ENCODE measurements around the gene CACNA2D1. TPM values are rescaled to one million over a fixed set of nuclear protein-coding genes. Genes with fewer than 3 reads are reported as not detected.

Gene CACNA2D1
- total and polyA plus RNA-seq, 9 of the 15 experiments (the other 6 are each of a cell fraction or from before 2014, with no cell fraction given), result 0.49 TPM; not detected in 8

- TF ChIP-seq RERE (CRISPR knock-in tag; IDR thresholded peaks at IDR 0.05; ENCODE audit: borderline replicate concordance) (no peak), CGGBP1 (CRISPR knock-in tag; IDR thresholded peaks at IDR 0.05) (no peak), PTTG1 (tag; IDR thresholded peaks at IDR 0.05; ENCODE audit: low read depth) (no peak), RUNX1 (IDR thresholded peaks at IDR 0.05; ENCODE audit: low read depth) (no peak), ETV5 (CRISPR knock-in tag; IDR thresholded peaks at IDR 0.05; ENCODE audit: low read depth) (no peak)
Measured at GRCh38 chr7:82209179-82209747, 234.3 kb downstream of the CACNA2D1 start (continued).

Data from K562 (cell line).